Endothelial cell (in vitro differentiated cells): ENCODE results near the gene CAPN1. TPM values are rescaled to one million over a fixed set of nuclear protein-coding genes. Genes with fewer than 3 reads are reported as not detected.

Experiments
- DNase-seq: peaks from one replicate; pipeline ENCODE4 v3.0.0; 2021; ENCODE audit warnings: low spot score
- H3K27ac Mint-ChIP-seq: one replicate; pipeline ENCODE4 v1.8.0; 2021; ENCODE audit warnings: mixed read lengths, inconsistent platforms; ENCODE audit not compliant: unreplicated experiment
- H3K27me3 Mint-ChIP-seq: one replicate; pipeline ENCODE4 v1.8.0; 2021; ENCODE audit warnings: mild to moderate bottlenecking, moderate library complexity, mixed read lengths, inconsistent platforms; ENCODE audit not compliant: unreplicated experiment
- H3K36me3 Mint-ChIP-seq: one replicate; pipeline ENCODE4 v1.8.0; 2021; ENCODE audit warnings: mild to moderate bottlenecking, low read depth, mixed read lengths, inconsistent platforms; ENCODE audit not compliant: unreplicated experiment
- H3K4me1 Mint-ChIP-seq: one replicate; pipeline ENCODE4 v1.8.0; 2021; ENCODE audit warnings: mild to moderate bottlenecking, mixed read lengths, inconsistent platforms; ENCODE audit not compliant: unreplicated experiment
- H3K4me3 Mint-ChIP-seq: one replicate; pipeline ENCODE4 v1.8.0; 2021; ENCODE audit warnings: mild to moderate bottlenecking, mixed read lengths, inconsistent platforms; ENCODE audit not compliant: unreplicated experiment
- H3K9me3 Mint-ChIP-seq: one replicate; pipeline ENCODE4 v1.8.0; 2021; ENCODE audit warnings: mixed read lengths, inconsistent platforms; ENCODE audit not compliant: unreplicated experiment
- CTCF ChIP-seq: fragments of 200-600 bp; sonication (generic); IDR thresholded peaks from one replicate; pipeline ENCODE4 v1.5.0; 2021; ENCODE audit warnings: antibody characterized with exemption; ENCODE audit not compliant: unreplicated experiment
- total RNA-seq: library from RNA; stranded (reverse); fragmentation: NEBNext Ultra II Directional; extraction: Animal tissue kit (Norgen Biotek cat#: 25700); gene quantifications from one replicate; pipeline ENCODE4 v1.2.1, GENCODE V29; 2021; ENCODE audit not compliant: unreplicated experiment

CAPN1 gene
- total RNA-seq, 1 donor from 2014 or later: 148 TPM

DNA sequence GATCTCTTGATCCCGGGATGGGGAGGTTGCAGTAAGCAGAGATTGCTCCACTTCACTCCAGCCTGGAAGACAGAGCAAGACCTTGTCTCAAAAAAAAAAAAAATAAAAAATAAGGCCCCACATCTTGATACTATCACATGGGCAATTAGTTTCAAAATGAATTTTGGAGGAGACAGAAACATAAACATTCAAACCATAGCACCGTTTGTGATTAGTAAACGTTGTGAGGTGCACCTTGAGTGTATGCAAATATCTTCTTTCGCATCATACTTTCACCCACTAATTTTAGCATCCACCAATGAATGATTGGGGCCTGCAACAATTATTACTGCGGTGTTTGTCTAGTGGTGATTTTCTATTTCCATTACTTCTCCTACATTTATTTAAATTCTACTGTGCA lies 22.7 kb upstream of the CAPN1 start:
- Mint-ChIP-seq H3K4me1 (no peaks in the 10 kb centered on the region), H3K9me3 (no peaks in the 10 kb centered on the region), H3K4me3 (no peak overlapping the region), H3K27ac (no peak overlapping the region), H3K27me3 (no peaks in the 10 kb centered on the region), H3K36me3 (no peaks in the 10 kb centered on the region)
- no peak for TF ChIP-seq CTCF
- no peak for DNase-seq

- Mint-ChIP-seq H3K4me3 (no peak overlapping the region), H3K9me3 (no peaks in the 10 kb centered on the region), H3K27me3 (no peaks in the 10 kb centered on the region), H3K36me3 (no peaks in the 10 kb centered on the region), H3K4me1 (no peaks in the 10 kb centered on the region), H3K27ac (no peak overlapping the region)
- no peak for TF ChIP-seq CTCF
- DNase-seq: no peak
Observed at GRCh38 chr11:65160643-65161042, 21.1 kb upstream of the CAPN1 start.

GRCh38 chr11:65163684-65164083 lies 18.0 kb upstream of the CAPN1 start:
- Mint-ChIP-seq H3K27ac (no peak overlapping the region), H3K36me3 (no peaks in the 10 kb centered on the region), H3K4me1 (peaks cover 9% of the 10 kb centered on the region), H3K9me3 (no peaks in the 10 kb centered on the region), H3K27me3 (no peaks in the 10 kb centered on the region), H3K4me3 (no peak overlapping the region)
- DNase-seq: no peak
- TF ChIP-seq CTCF: no peak

- Mint-ChIP-seq H3K36me3 (no peaks in the 10 kb centered on the region), H3K27me3 (no peaks in the 10 kb centered on the region), H3K4me1 (peaks cover 18% of the 10 kb centered on the region), H3K27ac (no peak overlapping the region), H3K4me3 (no peak overlapping the region), H3K9me3 (no peaks in the 10 kb centered on the region)
- DNase-seq: no peak
- no peak for TF ChIP-seq CTCF
Observed at GRCh38 chr11:65165410-65166317, 16.1 kb upstream of the CAPN1 start.

GRCh38 chr11:65166893-65167292 lies 14.8 kb upstream of the CAPN1 start:
- no peak overlapping the region for H3K27ac Mint-ChIP-seq
- H3K36me3 Mint-ChIP-seq: no peaks in the 10 kb centered on the region
- no peak for TF ChIP-seq CTCF
- no peak for DNase-seq
- H3K4me1 Mint-ChIP-seq: peaks cover 18% of the 10 kb centered on the region
- peaks cover 2% of the 10 kb centered on the region for H3K27me3 Mint-ChIP-seq
- H3K9me3 Mint-ChIP-seq: no peaks in the 10 kb centered on the region
- H3K4me3 Mint-ChIP-seq: no peak overlapping the region
